Muscle layer of duodenum (tissue), 2 donors: Measurements from ENCODE around the gene PDS5B.

Experiments used
- H3K27ac ChIP-seq: one replicate; pipeline ENCODE4 v1.7.0; 2013; ENCODE audit warnings: mild to moderate bottlenecking, low read length
- H3K27me3 ChIP-seq: one replicate; pipeline ENCODE4 v1.7.0; 2013; ENCODE audit warnings: low read depth, mild to moderate bottlenecking, control low read depth, low read length
- H3K36me3 ChIP-seq, 2 donors: one replicate each; pipeline ENCODE4 v1.7.0; 2013; ENCODE audit warnings: low read length in 2 of 2, control low read depth in 1 of 2, mild to moderate bottlenecking in 1 of 2; ENCODE audit not compliant: insufficient read depth in 2 of 2, control insufficient read depth in 1 of 2
- H3K4me1 ChIP-seq, 2 donors: one replicate each; pipeline ENCODE4 v1.7.0; 2013; ENCODE audit warnings: low read length in 2 of 2, mild to moderate bottlenecking in 2 of 2, control low read depth in 1 of 2, moderate library complexity in 1 of 2; ENCODE audit not compliant: insufficient read depth in 2 of 2, control insufficient read depth in 1 of 2
- H3K4me3 ChIP-seq, 2 donors: one replicate each; pipeline ENCODE4 v1.7.0; 2013; ENCODE audit warnings: low read length in 2 of 2, low read depth in 1 of 2, mild to moderate bottlenecking in 1 of 2
- H3K9me3 ChIP-seq, 2 donors: one replicate each; pipeline ENCODE4 v1.7.0; 2013; ENCODE audit warnings: low read length in 2 of 2, control low read depth in 1 of 2, mild to moderate bottlenecking in 1 of 2; ENCODE audit not compliant: control insufficient read depth in 1 of 2
- donor health status: healthy.

Gene PDS5B

DNA sequence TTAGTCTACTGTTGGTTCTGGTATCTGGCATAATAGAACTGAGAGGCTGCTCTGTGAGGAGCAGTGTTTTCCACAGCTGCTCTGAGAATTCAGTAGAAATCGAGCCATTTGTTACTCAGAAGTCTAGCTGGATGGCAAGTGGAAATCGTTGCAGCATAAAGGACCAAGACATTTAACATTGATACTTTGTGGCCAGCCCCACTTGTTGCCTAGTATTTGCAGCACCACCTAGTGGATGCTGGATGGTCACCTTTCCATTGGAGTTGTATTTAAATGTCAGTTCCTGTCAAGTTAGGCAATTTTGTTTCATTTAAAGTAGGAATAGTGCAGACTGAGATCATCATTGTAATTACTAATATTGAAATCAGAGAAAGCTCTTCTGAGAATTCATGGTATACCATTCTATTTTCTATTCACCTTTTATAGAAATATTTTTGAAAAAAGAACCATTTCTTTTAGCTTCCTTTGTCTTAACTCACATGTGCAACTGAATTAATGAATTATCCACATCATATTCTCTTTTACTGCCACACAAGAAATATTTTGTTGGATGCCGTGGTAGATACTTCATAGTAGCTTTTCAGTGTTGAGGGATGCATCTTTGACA is 64.6 kb downstream of the PDS5B start:
- Histone ChIP-seq H3K27me3 (no peaks in the 10 kb centered on the region), H3K36me3 (no peaks in the 10 kb centered on the region), H3K4me1 (peaks cover 0 to 9% of the 10 kb centered on the region in 2 donors), H3K9me3 (peaks cover 0 to 2% of the 10 kb centered on the region in 2 donors), H3K4me3 (no peak overlapping the region), H3K27ac (no peak overlapping the region)

DNA sequence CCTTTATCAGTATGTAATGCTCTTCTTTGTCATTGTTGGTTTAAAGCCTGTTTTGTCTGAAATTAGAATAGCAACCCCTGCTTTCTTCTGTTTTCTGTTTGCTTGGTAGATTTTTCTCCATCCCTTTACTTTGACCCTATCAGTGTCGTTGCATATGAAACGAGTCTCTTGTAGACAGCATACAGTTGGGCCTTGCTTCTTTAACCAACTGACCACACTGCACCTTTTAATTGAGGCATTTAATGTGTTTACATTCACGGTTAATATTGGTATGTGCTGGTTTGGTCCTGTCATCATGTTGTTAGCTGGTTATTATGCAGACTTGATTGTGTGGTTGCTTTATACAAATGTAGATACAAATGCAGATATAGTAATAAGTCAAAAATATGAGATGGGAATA is 71.1 kb downstream of the PDS5B start:
- peaks cover 0 to 4% of the 10 kb centered on the region in 2 donors for H3K9me3 ChIP-seq
- peaks cover 0 to 5% of the 10 kb centered on the region in 2 donors for H3K36me3 ChIP-seq
- H3K4me1 ChIP-seq = no peaks in the 10 kb centered on the region
- no peak overlapping the region for H3K4me3 ChIP-seq
- H3K27me3 ChIP-seq = no peaks in the 10 kb centered on the region
- H3K27ac ChIP-seq = no peak overlapping the region

DNA sequence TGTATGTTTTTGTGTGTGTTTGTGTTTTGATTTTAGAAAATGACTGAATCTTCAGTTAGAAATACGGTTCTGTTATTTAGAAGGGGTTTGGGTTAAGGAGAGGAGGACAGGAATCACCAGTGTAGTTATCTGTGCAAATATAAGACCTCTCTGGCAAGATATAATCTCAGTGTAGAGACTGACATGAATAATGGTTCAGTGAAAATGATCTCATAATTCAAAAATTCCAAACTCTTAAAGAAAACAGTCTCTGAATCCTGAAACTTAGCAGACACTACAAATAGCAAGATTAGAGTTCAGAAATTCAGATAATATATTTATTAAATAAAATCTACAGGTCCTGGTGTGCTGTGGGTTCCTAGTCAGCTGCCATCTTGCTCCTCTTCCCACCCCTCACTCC is 73.5 kb downstream of the PDS5B start:
- peaks cover 0 to 4% of the 10 kb centered on the region in 2 donors for H3K9me3 ChIP-seq
- H3K27me3 ChIP-seq = no peaks in the 10 kb centered on the region
- no peak overlapping the region for H3K27ac ChIP-seq
- H3K36me3 ChIP-seq = peaks cover 0 to 5% of the 10 kb centered on the region in 2 donors
- H3K4me3 ChIP-seq = no peak overlapping the region
- H3K4me1 ChIP-seq = no peaks in the 10 kb centered on the region

DNA sequence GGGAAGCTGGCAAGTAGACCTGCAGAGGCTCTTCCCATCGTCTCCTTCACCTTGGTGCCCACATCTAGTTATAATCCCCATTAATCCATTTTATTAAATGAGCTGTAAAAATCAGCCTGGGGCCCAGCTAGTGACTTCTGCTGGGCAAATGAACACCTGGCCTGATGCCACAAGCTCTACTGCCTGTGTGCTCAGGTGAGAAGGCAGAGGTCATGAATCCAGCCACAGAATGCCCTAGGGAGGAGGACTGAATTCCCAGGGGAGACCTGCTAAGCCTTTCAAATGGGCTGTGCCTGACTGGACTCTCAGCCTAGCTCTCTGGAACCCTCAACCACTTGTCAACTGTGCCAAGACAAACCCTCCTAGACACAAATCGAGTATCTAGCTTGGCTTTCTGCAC is 74.0 kb downstream of the PDS5B start:
- no peak overlapping the region for H3K4me3 ChIP-seq
- H3K36me3 ChIP-seq = peaks cover 0 to 5% of the 10 kb centered on the region in 2 donors
- H3K27me3 ChIP-seq = no peaks in the 10 kb centered on the region
- H3K4me1 ChIP-seq = no peaks in the 10 kb centered on the region
- no peak overlapping the region for H3K27ac ChIP-seq
- peaks cover 0 to 2% of the 10 kb centered on the region in 2 donors for H3K9me3 ChIP-seq

- Histone ChIP-seq H3K4me1 (no peaks in the 10 kb centered on the region), H3K36me3 (peaks cover 0 to 5% of the 10 kb centered on the region in 2 donors), H3K27me3 (no peaks in the 10 kb centered on the region), H3K9me3 (no peaks in the 10 kb centered on the region), H3K27ac (no peak overlapping the region), H3K4me3 (no peak overlapping the region)
These were observed 75.4 kb downstream of the PDS5B start for GRCh38 chr13:32661685-32662084.

DNA sequence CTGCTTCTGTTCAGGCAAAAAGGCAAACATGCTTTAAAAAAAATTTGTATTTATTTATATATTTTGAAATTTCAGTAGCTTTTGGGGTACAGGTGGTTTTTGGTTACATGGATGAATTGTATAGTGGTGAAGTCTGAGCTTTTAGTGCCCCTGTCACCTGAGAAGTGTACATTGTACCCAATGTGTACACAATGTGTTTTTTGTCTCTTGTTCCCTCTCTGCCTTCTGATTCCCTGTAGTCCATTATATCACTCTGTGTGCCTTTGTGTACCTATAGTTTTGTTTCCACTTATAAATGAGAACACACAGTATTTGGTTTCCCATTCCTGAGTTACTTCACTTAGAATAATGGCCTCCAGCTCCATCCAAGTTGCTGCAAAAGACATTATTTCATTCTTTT is 77.4 kb downstream of the PDS5B start:
- Histone ChIP-seq H3K27ac (no peak overlapping the region), H3K27me3 (no peaks in the 10 kb centered on the region), H3K4me1 (no peaks in the 10 kb centered on the region), H3K36me3 (peaks cover 0 to 5% of the 10 kb centered on the region in 2 donors), H3K9me3 (no peaks in the 10 kb centered on the region), H3K4me3 (no peak overlapping the region)

GRCh38 chr13:32666990-32667571 is 80.8 kb downstream of the PDS5B start:
- H3K4me1 ChIP-seq = no peaks in the 10 kb centered on the region
- H3K9me3 ChIP-seq = no peaks in the 10 kb centered on the region
- no peaks in the 10 kb centered on the region for H3K36me3 ChIP-seq
- H3K27me3 ChIP-seq = no peaks in the 10 kb centered on the region
- H3K27ac ChIP-seq = no peak overlapping the region
- no peak overlapping the region for H3K4me3 ChIP-seq

- Histone ChIP-seq H3K4me1 (no peaks in the 10 kb centered on the region), H3K9me3 (no peaks in the 10 kb centered on the region), H3K27ac (no peak overlapping the region), H3K4me3 (no peak overlapping the region), H3K27me3 (no peaks in the 10 kb centered on the region), H3K36me3 (peaks cover 6 to 8% of the 10 kb centered on the region in 2 donors)
These were observed 82.9 kb downstream of the PDS5B start for GRCh38 chr13:32669030-32669646.

DNA sequence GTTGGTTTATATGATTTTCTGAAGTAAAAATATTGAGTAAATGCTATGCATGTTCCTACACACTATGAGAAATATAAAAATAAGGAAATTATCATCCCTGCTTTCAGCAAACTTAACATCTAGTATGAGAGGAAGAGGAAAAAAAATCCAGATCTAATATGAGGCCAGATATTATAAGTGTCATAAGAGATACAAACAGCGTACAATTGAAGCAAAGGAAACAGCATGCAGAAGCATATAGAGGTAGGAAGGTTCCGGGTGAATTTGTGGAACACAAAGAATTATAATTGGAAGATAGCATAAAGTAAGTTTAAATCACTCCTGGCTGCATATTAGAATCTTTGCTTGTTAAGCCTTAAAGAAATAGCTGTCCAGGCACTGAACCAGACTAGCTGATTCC is 88.3 kb downstream of the PDS5B start:
- no peaks in the 10 kb centered on the region for H3K4me1 ChIP-seq
- no peaks in the 10 kb centered on the region for H3K27me3 ChIP-seq
- peaks cover 13 to 19% of the 10 kb centered on the region in 2 donors for H3K36me3 ChIP-seq
- H3K27ac ChIP-seq = no peak overlapping the region
- H3K4me3 ChIP-seq = no peak overlapping the region
- H3K9me3 ChIP-seq = no peaks in the 10 kb centered on the region

DNA sequence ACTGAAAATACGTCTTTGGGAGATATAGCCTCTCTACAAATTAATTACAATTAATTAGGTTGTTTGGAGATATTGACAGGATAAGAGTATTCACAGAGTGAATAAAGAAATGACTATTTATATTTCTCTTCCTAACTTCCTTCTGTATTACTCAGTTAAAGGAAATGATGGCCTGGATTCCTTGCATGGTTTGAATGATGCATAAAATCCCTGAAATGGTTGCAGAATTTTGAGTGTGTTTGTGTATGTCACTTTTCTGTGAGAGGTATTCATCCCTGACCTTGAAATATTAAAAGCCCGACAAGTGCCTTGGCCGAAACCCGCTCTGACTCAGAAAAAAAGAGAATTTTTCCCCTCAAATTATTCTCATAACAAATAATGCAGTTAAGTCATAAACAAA is 90.0 kb downstream of the PDS5B start:
- Histone ChIP-seq H3K36me3 (peaks cover 13 to 19% of the 10 kb centered on the region in 2 donors), H3K4me3 (no peak overlapping the region), H3K27me3 (no peaks in the 10 kb centered on the region), H3K27ac (no peak overlapping the region), H3K4me1 (no peaks in the 10 kb centered on the region), H3K9me3 (no peaks in the 10 kb centered on the region)

DNA sequence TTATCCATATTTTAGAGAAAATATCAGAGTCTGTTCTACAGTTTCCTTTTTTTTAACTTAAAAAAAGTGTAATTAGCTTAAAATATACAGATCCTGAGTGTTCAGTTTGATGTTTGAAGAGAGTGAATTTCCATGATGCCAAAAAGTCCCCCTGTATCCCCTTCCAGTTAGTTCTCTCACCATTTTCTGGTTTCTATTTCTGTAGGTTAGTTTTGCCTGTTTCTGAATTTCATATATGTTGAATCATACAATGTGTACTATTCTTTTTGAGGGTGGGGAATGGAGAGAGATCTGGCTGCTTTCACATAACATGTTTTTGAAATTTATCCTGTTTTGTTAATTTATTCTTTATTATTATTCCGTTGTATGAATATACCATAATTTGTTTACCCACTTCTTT is 95.9 kb downstream of the PDS5B start:
- Histone ChIP-seq H3K36me3 (peaks cover 5 to 13% of the 10 kb centered on the region in 2 donors), H3K4me1 (no peaks in the 10 kb centered on the region), H3K4me3 (no peak overlapping the region), H3K27ac (no peak overlapping the region), H3K9me3 (no peaks in the 10 kb centered on the region), H3K27me3 (no peaks in the 10 kb centered on the region)
